22Rv1 (cell line): ENCODE data around the gene CRPPA.

Source experiments
- CTCF ChIP-seq: fragments of 450-650 bp; IDR thresholded peaks from 2 replicates; pipeline ENCODE4 v1.5.1; 2017; ENCODE audit warnings: mild to moderate bottlenecking
- ZFX ChIP-seq: fragments of 450-650 bp; IDR thresholded peaks from 2 replicates; pipeline ENCODE4 v1.6.1; 2017; ENCODE audit warnings: antibody characterized with exemption, borderline replicate concordance

GRCh38 chr7:16463949-16464715, 42.8 kb upstream of the CRPPA start:
- TF ChIP-seq CTCF: no peak
- TF ChIP-seq ZFX: no peak
